ENCODE measurements around the gene TTLL1.

GRCh38 chr22:43114958-43115357 lies 25.8 kb upstream of the TTLL1 start:
- TF ChIP-seq CTCF (IDR thresholded peaks at IDR 0.05 in 2 of 3, conservative IDR thresholded peaks at IDR 0.05 in 1 of 3; ENCODE audit: borderline replicate concordance in 1 of 3, insufficient read depth in 1 of 3, low read depth in 2 of 3, low read length in 2 of 3) (no peak), MAX (IDR thresholded peaks at IDR 0.05) (no peak), RAD21 (IDR thresholded peaks at IDR 0.05; ENCODE audit: low read depth) (no peak)
